HUES6 (cell line): ENCODE data around the gene RPTOR.

Experiments
- H3K27ac ChIP-seq: 2 replicates; pipeline ENCODE4 v1.7.0; 2013; ENCODE audit warnings: low read depth, mild to moderate bottlenecking, low read length, inconsistent platforms
- H3K27me3 ChIP-seq: 2 replicates; pipeline ENCODE4 v1.6.1; 2013; ENCODE audit warnings: low read length; ENCODE audit not compliant: control insufficient read depth, insufficient read depth
- H3K36me3 ChIP-seq: 2 replicates; pipeline ENCODE4 v1.6.1; 2013; ENCODE audit warnings: low read length; ENCODE audit not compliant: control insufficient read depth, insufficient read depth
- H3K4me1 ChIP-seq: 2 replicates; pipeline ENCODE4 v1.6.1; 2013; ENCODE audit warnings: low read length; ENCODE audit not compliant: control insufficient read depth, insufficient read depth
- H3K4me3 ChIP-seq: 2 replicates; pipeline ENCODE4 v1.5.1; 2013; ENCODE audit warnings: low read depth, low read length
- H3K9ac ChIP-seq: one replicate; pipeline ENCODE4 v1.6.1; 2013; ENCODE audit warnings: mild to moderate bottlenecking, low read length
- H3K9me3 ChIP-seq: 2 replicates; pipeline ENCODE4 v1.6.1; 2013; ENCODE audit warnings: low read depth, low read length; ENCODE audit not compliant: control insufficient read depth, insufficient read depth

Gene RPTOR

DNA sequence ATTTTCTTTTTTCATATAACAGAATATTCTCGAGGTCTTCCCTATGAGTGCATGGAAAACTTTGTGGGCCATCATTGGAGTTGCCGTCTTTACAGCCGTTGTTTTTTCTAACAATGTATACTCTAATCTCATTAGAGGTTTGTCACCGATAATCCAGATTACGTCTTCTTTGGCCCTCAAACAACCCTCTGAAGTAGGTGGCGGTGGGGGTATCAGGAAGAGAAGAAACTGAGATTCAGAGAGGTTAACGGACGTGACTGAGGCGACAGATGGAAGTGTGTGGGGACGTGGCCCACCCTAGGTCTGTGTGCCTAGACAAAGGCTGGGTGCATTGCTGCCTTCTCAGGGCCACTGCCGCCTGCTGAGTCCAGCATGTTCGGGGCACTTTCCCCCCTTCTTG is 63.7 kb downstream of the RPTOR start:
- H3K27ac ChIP-seq, result no peak overlapping the region
- no peaks in the 10 kb centered on the region for H3K36me3 ChIP-seq
- H3K27me3 ChIP-seq, result no peaks in the 10 kb centered on the region
- no peak overlapping the region for H3K4me3 ChIP-seq
- H3K4me1 ChIP-seq, result peaks cover under 1% of the 10 kb centered on the region; the same call in 1 of the 2 replicates
- H3K9me3 ChIP-seq, result no peaks in the 10 kb centered on the region
- no peak overlapping the region for H3K9ac ChIP-seq

DNA sequence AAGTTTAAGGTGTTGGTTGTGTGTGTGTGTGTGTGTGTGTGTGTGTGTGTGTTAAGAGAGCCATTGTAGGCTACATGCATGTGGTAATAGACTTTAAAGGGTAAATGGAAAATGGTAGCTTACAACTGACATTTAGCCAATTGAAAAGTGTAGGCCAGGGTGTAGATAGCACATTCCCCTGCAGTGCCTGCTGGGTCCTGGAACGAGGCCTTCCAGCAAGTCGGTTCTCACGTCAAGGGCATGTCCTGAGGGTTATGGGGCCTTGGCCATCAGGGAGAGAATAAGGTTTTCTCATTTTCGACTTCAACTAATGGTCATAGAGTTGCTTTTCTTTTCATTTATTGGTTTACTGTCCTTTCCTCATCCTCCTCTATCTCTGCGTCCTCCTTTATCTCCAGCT is 65.1 kb downstream of the RPTOR start:
- H3K9ac ChIP-seq, result no peak overlapping the region
- H3K36me3 ChIP-seq, result no peaks in the 10 kb centered on the region
- no peak overlapping the region for H3K27ac ChIP-seq
- no peak overlapping the region for H3K4me3 ChIP-seq
- 0 out of 2 replicates have a peak, but pooled peaks cover 2% of the 10 kb centered on the region for H3K4me1 ChIP-seq
- H3K27me3 ChIP-seq, result no peaks in the 10 kb centered on the region
- no peaks in the 10 kb centered on the region for H3K9me3 ChIP-seq

DNA sequence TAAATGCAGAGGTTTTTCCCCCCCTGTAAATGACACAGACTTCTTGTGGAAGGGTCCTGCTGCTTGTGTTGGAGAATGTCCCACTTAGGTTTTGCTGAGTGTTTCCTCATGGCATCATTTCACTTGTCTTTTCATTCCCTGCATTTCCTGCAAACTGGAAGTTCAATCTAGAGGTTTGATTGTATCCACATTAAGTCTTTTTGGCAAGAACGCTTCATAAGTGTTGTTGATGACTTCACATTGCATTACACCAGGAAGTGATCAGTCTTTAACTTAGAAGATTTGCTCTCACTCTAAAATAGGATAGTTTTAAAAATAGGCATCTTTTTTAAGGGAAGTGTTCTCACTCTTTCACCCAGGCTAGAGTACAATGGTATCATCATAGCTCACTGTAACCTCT is 67.2 kb downstream of the RPTOR start:
- Histone ChIP-seq H3K9me3 (no peaks in the 10 kb centered on the region), H3K9ac (no peak overlapping the region), H3K27ac (no peak overlapping the region), H3K4me1 (0 out of 2 replicates have a peak, but pooled peaks cover 7% of the 10 kb centered on the region), H3K4me3 (no peak overlapping the region), H3K36me3 (no peaks in the 10 kb centered on the region), H3K27me3 (no peaks in the 10 kb centered on the region)

DNA sequence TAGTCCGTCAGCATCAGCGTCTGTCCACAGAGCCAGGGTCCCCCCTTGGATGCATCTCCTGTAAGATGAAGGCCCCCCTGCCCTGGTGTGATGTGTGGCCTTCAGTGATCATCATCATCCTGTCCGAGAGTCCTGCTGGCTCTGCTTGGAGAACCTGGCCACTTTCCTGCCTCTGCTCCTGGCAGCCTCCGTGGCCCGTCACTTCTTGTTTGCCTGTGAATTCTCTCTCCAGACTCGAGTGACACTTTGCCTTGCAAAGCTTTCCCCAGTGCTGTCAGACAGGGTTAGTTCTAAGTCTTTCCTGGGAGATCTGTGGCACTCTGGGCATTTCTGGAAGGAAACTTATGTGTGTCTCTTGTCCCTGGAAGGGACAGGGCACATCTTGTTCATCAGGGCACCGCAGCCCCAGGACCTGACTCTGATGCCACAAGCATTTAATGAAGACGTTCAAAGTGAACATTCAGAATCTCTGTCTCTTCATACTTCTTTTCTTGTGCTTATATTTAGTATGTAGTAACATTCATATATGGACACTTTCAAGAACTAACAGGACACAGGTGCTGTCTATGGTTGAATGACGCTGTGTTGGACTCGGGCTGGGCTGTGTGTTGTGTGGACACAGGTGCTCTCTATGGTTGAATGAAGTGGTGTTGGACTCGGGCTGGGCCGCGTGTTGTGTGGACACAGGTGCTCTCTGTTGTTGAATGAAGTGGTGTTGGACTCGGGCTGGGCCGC is 68.5 kb downstream of the RPTOR start:
- H3K4me1 ChIP-seq, result 0 out of 2 replicates have a peak, but pooled peaks cover 7% of the 10 kb centered on the region
- no peak overlapping the region for H3K27ac ChIP-seq

DNA sequence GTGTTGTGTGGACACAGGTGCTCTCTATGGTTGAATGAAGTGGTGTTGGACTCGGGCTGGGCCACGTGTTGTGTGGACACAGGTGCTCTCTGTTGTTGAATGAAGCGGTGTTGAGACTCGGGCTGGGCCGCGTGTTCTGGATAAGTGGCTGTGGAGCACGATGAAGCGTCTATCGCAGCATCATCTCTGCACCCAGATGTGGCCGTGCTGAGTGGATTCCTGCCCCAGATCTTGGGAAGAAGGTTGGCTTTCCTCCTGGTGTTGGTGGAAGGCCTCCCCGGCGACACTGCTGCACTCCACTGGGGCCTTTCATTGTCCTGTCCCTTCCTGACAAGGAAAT is 69.1 kb downstream of the RPTOR start:
- Histone ChIP-seq H3K4me3 (no peak overlapping the region), H3K36me3 (no peaks in the 10 kb centered on the region), H3K27me3 (no peaks in the 10 kb centered on the region), H3K9ac (no peak overlapping the region), H3K27ac (no peak overlapping the region), H3K9me3 (no peaks in the 10 kb centered on the region), H3K4me1 (peaks cover 10% of the 10 kb centered on the region; the same call in 1 of the 2 replicates)

More for the DNA sequence above, 68.5 kb downstream of the RPTOR start:
- Histone ChIP-seq H3K9ac (no peak overlapping the region), H3K9me3 (no peaks in the 10 kb centered on the region), H3K27me3 (no peaks in the 10 kb centered on the region), H3K36me3 (no peaks in the 10 kb centered on the region), H3K4me3 (no peak overlapping the region)

GRCh38 chr17:80614332-80615047 is 69.9 kb downstream of the RPTOR start:
- Histone ChIP-seq H3K9ac (no peak overlapping the region), H3K9me3 (no peaks in the 10 kb centered on the region), H3K36me3 (no peaks in the 10 kb centered on the region), H3K27ac (no peak overlapping the region), H3K4me1 (peaks cover 17% of the 10 kb centered on the region; the same call in 1 of the 2 replicates), H3K4me3 (no peak overlapping the region), H3K27me3 (no peaks in the 10 kb centered on the region)

DNA sequence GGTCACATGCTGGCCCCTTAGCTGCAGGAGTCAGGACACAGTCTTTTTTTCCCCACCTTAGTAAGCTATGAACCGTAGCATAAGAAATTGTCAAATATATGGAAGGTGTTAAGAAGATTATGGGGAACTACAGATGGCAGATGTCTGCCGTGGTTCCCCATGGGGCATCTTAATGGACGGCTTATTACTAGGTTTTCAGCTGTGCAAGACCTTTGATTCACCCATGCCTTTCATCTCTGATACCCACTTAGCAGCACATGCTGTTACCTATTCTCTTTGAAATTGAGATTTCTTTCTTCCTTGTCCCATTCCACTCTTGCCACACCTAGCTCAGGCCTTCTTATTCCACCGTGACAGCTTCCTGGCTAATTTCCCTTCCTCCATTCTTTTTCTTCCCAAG is 70.7 kb downstream of the RPTOR start:
- H3K4me3 ChIP-seq, result no peak overlapping the region
- H3K36me3 ChIP-seq, result no peaks in the 10 kb centered on the region
- peaks cover 21% of the 10 kb centered on the region; the same call in 1 of the 2 replicates for H3K4me1 ChIP-seq
- H3K9me3 ChIP-seq, result no peaks in the 10 kb centered on the region
- H3K9ac ChIP-seq, result no peak overlapping the region
- no peaks in the 10 kb centered on the region for H3K27me3 ChIP-seq
- H3K27ac ChIP-seq, result no peak overlapping the region

- H3K4me1 ChIP-seq, result peaks cover 31% of the 10 kb centered on the region; the same call in 1 of the 2 replicates
- no peak overlapping the region for H3K4me3 ChIP-seq
- no peaks in the 10 kb centered on the region for H3K9me3 ChIP-seq
- H3K27me3 ChIP-seq, result no peaks in the 10 kb centered on the region
- H3K27ac ChIP-seq, result no peak overlapping the region
- H3K36me3 ChIP-seq, result no peaks in the 10 kb centered on the region
- H3K9ac ChIP-seq, result no peak overlapping the region
These were observed 72.1 kb downstream of the RPTOR start for GRCh38 chr17:80616705-80617104.

GRCh38 chr17:80618304-80618703 is 73.7 kb downstream of the RPTOR start:
- H3K27me3 ChIP-seq, result no peaks in the 10 kb centered on the region
- H3K4me3 ChIP-seq, result no peak overlapping the region
- no peak overlapping the region for H3K27ac ChIP-seq
- H3K36me3 ChIP-seq, result no peaks in the 10 kb centered on the region
- peaks cover 31% of the 10 kb centered on the region; the same call in 1 of the 2 replicates for H3K4me1 ChIP-seq
- no peak overlapping the region for H3K9ac ChIP-seq
- no peaks in the 10 kb centered on the region for H3K9me3 ChIP-seq

- H3K36me3 ChIP-seq, result no peaks in the 10 kb centered on the region
- no peak overlapping the region for H3K9ac ChIP-seq
- no peaks in the 10 kb centered on the region for H3K9me3 ChIP-seq
- peaks cover 31% of the 10 kb centered on the region; the same call in 1 of the 2 replicates for H3K4me1 ChIP-seq
- H3K27ac ChIP-seq, result no peak overlapping the region
- H3K4me3 ChIP-seq, result no peak overlapping the region
- no peaks in the 10 kb centered on the region for H3K27me3 ChIP-seq
These were observed 75.0 kb downstream of the RPTOR start for GRCh38 chr17:80619535-80620235.
